ENCODE results near the gene TREML2.
A peak's percentile ranks its signal among the peaks of the same experiment; 100 is the strongest.

DNA sequence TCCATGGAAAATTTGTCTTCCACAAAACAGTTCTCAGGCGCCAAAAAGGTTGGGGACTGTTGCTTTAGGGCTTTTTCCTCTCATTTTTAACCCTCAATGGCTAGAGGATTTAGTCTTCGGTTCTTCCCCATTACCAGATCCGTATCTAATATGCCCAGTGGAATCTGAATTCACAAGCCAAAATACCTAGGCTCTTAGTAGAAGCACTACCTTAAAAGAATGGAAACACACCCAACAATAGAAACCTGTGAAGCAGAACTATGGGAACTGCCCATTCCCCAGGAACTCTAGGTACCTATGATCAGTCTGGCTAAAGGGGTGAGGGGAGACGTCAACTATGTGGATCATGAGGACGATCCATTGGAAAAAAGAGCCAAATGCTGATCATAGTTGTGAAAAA, 30.3 kb upstream of the TREML2 start:
- TF ChIP-seq EP300 (IDR thresholded peaks at IDR 0.05; ENCODE audit: borderline replicate concordance) (peak; percentile 49; the same call in 1 of the 2 replicates), NFIC (IDR thresholded peaks at IDR 0.05) (no peak)
- TF ChIP-seq, protein P1, sequence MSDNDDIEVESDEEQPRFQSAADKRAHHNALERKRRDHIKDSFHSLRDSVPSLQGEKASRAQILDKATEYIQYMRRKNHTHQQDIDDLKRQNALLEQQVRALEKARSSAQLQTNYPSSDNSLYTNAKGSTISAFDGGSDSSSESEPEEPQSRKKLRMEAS (IDR thresholded peaks at IDR 0.05) = no peak
- TF ChIP-seq, protein P2, sequence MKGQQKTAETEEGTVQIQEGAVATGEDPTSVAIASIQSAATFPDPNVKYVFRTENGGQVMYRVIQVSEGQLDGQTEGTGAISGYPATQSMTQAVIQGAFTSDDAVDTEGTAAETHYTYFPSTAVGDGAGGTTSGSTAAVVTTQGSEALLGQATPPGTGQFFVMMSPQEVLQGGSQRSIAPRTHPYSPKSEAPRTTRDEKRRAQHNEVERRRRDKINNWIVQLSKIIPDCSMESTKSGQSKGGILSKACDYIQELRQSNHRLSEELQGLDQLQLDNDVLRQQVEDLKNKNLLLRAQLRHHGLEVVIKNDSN (IDR thresholded peaks at IDR 0.05) = no peak

All from Ishikawa (cell line).